Fibroblast of lung (primary cell): ENCODE measurements around the gene GJD3. TPM values are rescaled to one million over a fixed set of nuclear protein-coding genes. Genes with fewer than 3 reads are reported as not detected.
A peak's percentile ranks its signal among the peaks of the same experiment; 100 is the strongest.

Experiments used
- DNase-seq, 2 donors: peaks; one replicate each; pipeline versions ENCODE4 v3.0.0 to v3.0.0-alpha.2; 2010; ENCODE audit warnings: low read depth in 2 of 2
- H2AFZ ChIP-seq: 2 replicates; pipeline ENCODE4 v1.5.1; 2012; ENCODE audit warnings: low read length, control low read depth, inconsistent platforms
- H3K27ac ChIP-seq: 2 replicates; pipeline ENCODE4 v1.5.1; 2011; ENCODE audit warnings: low read length, control low read depth; ENCODE audit not compliant: insufficient read depth
- H3K27me3 ChIP-seq: 2 replicates; pipeline ENCODE4 v1.5.1; 2011; ENCODE audit warnings: mild to moderate bottlenecking, low read length; ENCODE audit not compliant: control insufficient read depth, insufficient read depth
- H3K36me3 ChIP-seq: 2 replicates; pipeline ENCODE4 v1.5.1; 2011; ENCODE audit warnings: low read length; ENCODE audit not compliant: control insufficient read depth, insufficient read depth
- H3K4me1 ChIP-seq: 2 replicates; pipeline ENCODE4 v1.5.1; 2011; ENCODE audit warnings: low read length; ENCODE audit not compliant: control insufficient read depth, insufficient read depth; ENCODE audit errors: extremely low read depth
- H3K4me2 ChIP-seq: 2 replicates; pipeline ENCODE4 v1.5.1; 2011; ENCODE audit warnings: low read length, control low read depth; ENCODE audit not compliant: insufficient read depth; ENCODE audit errors: extremely low read depth
- H3K4me3 ChIP-seq, 4 experiments: fragments of 200-600 bp in 1 of 4; sonication (generic) in 1 of 4; replicated peaks in 1 of 4; 2 replicates each; pipeline ENCODE4 v1.5.1; 2011 to 2016; ENCODE audit warnings: low read length in 4 of 4, low read depth in 3 of 4, mild to moderate bottlenecking in 3 of 4, control low read depth in 2 of 4, inconsistent platforms in 1 of 4, mixed read lengths in 1 of 4; ENCODE audit not compliant: insufficient read depth in 1 of 4; ENCODE audit errors: control extremely low read depth in 1 of 4
- H3K79me2 ChIP-seq: 2 replicates; pipeline ENCODE4 v1.5.1; 2012; ENCODE audit warnings: mild to moderate bottlenecking, low read length, inconsistent platforms; ENCODE audit not compliant: control insufficient read depth, insufficient read depth
- H3K9ac ChIP-seq: 2 replicates; pipeline ENCODE4 v1.5.1; 2011; ENCODE audit warnings: mild to moderate bottlenecking, low read length, control low read depth; ENCODE audit not compliant: insufficient read depth
- H3K9me3 ChIP-seq: 2 replicates; pipeline ENCODE4 v1.5.1; 2012; ENCODE audit warnings: low read depth, low read length; ENCODE audit not compliant: control insufficient read depth, insufficient read depth
- H4K20me1 ChIP-seq: 2 replicates; pipeline ENCODE4 v1.5.1; 2011; ENCODE audit warnings: low read length; ENCODE audit not compliant: control insufficient read depth, insufficient read depth; ENCODE audit errors: extremely low read depth
- CTCF ChIP-seq, 2 donors: IDR thresholded peaks in 1 of 2; conservative IDR thresholded peaks in 1 of 2; 1 replicate in 1 of 2; 2 replicates in 1 of 2; pipeline ENCODE4 v1.5.1; 2011 to 2012; ENCODE audit warnings: low read length in 2 of 2, control low read depth in 1 of 2, inconsistent platforms in 1 of 2, low read depth in 1 of 2, mild to moderate bottlenecking in 1 of 2
- EZH2 ChIP-seq: IDR thresholded peaks from 2 replicates; pipeline ENCODE4 v1.5.1; 2012; ENCODE audit warnings: low read length, control low read depth, mild to moderate bottlenecking; ENCODE audit errors: missing control alignments
- polyA plus RNA-seq, 2 donors: library from polyadenylated mRNA; depleted of rRNA in 1 of 2; stranded (reverse) in 1 of 2; unstranded in 1 of 2; fragments of >200 nt; gene quantifications; 2 replicates each; pipeline ENCODE4 v1.2.1, GENCODE V29; 2011 to 2012; ENCODE audit warnings: missing spikeins in 1 of 2
- total RNA-seq: library from RNA; depleted of rRNA; stranded (reverse); fragments of >200 nt; gene quantifications from 2 replicates; pipeline ENCODE4 v1.2.1, GENCODE V29; 2014

Gene GJD3
- total and polyA plus RNA-seq, 2 donors (not counting 1 experiment from before 2014, with no cell fraction given), result 0.99 to 4.3 TPM

GRCh38 chr17:40363111-40363827, 1.3 kb downstream of the GJD3 start:
- peak overlapping the region; percentile 32 to 59 (median 54) for H3K4me3 ChIP-seq
- H3K9ac ChIP-seq, result peak overlapping the region; percentile 55
- H3K4me2 ChIP-seq, result peak overlapping the region; percentile 93
- TF ChIP-seq CTCF (conservative IDR thresholded peaks at IDR 0.05 in 1 of 2, IDR thresholded peaks at IDR 0.05 in 1 of 2; ENCODE audit: low read depth in 1 of 2, low read length in 2 of 2) (no peak), EZH2 (no peak)
- no peaks in the 10 kb centered on the region for H3K36me3 ChIP-seq
- H3K79me2 ChIP-seq, result no peaks in the 10 kb centered on the region
- H3K27ac ChIP-seq, result no peak overlapping the region
- peaks cover 7% of the 10 kb centered on the region for H3K4me1 ChIP-seq
- peak overlapping the region; percentile 46 for H2AFZ ChIP-seq
- H4K20me1 ChIP-seq, result no peaks in the 10 kb centered on the region
- H3K27me3 ChIP-seq, result no peaks in the 10 kb centered on the region
- H3K9me3 ChIP-seq, result no peaks in the 10 kb centered on the region
- peak in 1 of 2 donors; percentile 53 for DNase-seq

GRCh38 chr17:40362696-40363110, 1.8 kb downstream of the GJD3 start:
- Histone ChIP-seq H3K4me1 (peaks cover 7% of the 10 kb centered on the region), H3K36me3 (no peaks in the 10 kb centered on the region), H3K27ac (no peak overlapping the region), H3K27me3 (no peaks in the 10 kb centered on the region), H3K4me2 (peak overlapping the region; percentile 93), H3K9ac (peak overlapping the region; percentile 55), H2AFZ (no peak overlapping the region), H3K9me3 (no peaks in the 10 kb centered on the region), H3K4me3 (peak overlapping the region in 3 of 4 experiments; percentile 32 to 59 (median 55)), H4K20me1 (no peaks in the 10 kb centered on the region), H3K79me2 (no peaks in the 10 kb centered on the region)
- no peak for TF ChIP-seq EZH2
- peak; percentile 52 to 55 for TF ChIP-seq CTCF (conservative IDR thresholded peaks at IDR 0.05 in 1 of 2, IDR thresholded peaks at IDR 0.05 in 1 of 2; ENCODE audit: low read depth in 1 of 2, low read length in 2 of 2)
- peak; percentile 69 to 72 for DNase-seq

GRCh38 chr17:40361925-40362695, 2.4 kb downstream of the GJD3 start:
- H3K79me2 ChIP-seq, result no peaks in the 10 kb centered on the region
- peak overlapping the region; percentile 93 for H3K4me2 ChIP-seq
- DNase-seq, result no peak
- peak overlapping the region; percentile 19 to 59 (median 40) for H3K4me3 ChIP-seq
- peaks cover 7% of the 10 kb centered on the region for H3K4me1 ChIP-seq
- no peaks in the 10 kb centered on the region for H4K20me1 ChIP-seq
- H3K9me3 ChIP-seq, result no peaks in the 10 kb centered on the region
- H3K36me3 ChIP-seq, result no peaks in the 10 kb centered on the region
- H3K27me3 ChIP-seq, result no peaks in the 10 kb centered on the region
- H3K27ac ChIP-seq, result no peak overlapping the region
- no peak overlapping the region for H2AFZ ChIP-seq
- TF ChIP-seq CTCF (conservative IDR thresholded peaks at IDR 0.05 in 1 of 2, IDR thresholded peaks at IDR 0.05 in 1 of 2; ENCODE audit: low read depth in 1 of 2, low read length in 2 of 2), result no peak
- no peak for TF ChIP-seq EZH2
- H3K9ac ChIP-seq, result peak overlapping the region; percentile 55
